HepG2 (cell line): ENCODE results near the gene NFIL3. TPM values are rescaled to one million over a fixed set of nuclear protein-coding genes. Genes with fewer than 3 reads are reported as not detected.

Source experiments
- ATAC-seq: fragments of 200-7000 bp; cut with Tn5 transposase; 3 replicates; pipeline ENCODE4 v1.9.1; 2020; ENCODE audit warnings: mild to moderate bottlenecking, moderate library complexity
- BruUV-seq: library from RNA; stranded (reverse); fragments of 400-500 nt; replicated peaks from 2 replicates; lab custom pipeline; 2021; lab: Mats Ljungman, UMichigan
- CTCF ChIA-PET: fragments of 300-600 bp; formaldehyde crosslinking; extraction: SDS; loops from one replicate; lab custom pipeline; 2021; ENCODE audit warnings: low total read pairs, inconsistent platforms, low intra/inter-chr PET ratio; lab: Yijun Ruan, JAX
- POLR2A ChIA-PET: fragments of 350-600 bp; sonication (Branson Sonifier 250); formaldehyde crosslinking; loops from one replicate; lab custom pipeline; 2020; ENCODE audit warnings: antibody characterized with exemption, inconsistent platforms; lab: Yijun Ruan, JAX
- DNase-seq: peaks from one replicate; pipeline ENCODE4 v3.0.0-alpha.2; 2015; ENCODE audit warnings: low spot score
- FAIRE-seq: peaks from 3 replicates; lab custom pipeline; 2011; peaks lifted over from hg19 to GRCh38; lab: Jason Lieb, UNC
- H2AFZ ChIP-seq: one replicate; pipeline ENCODE4 v1.6.1; 2011; ENCODE audit warnings: low read length, inconsistent platforms
- H3K27ac ChIP-seq: fragments of 300-600 bp; 3 replicates; pipeline ENCODE4 v1.8.0; 2011; ENCODE audit warnings: mixed run types, mild to moderate bottlenecking, mixed read lengths, low read length, inconsistent platforms; ENCODE audit not compliant: insufficient read depth; ENCODE audit errors: extremely low read length
- H3K27me3 ChIP-seq, 2 experiments: fragments of 200-600 bp in 1 of 2; 2 replicates in 1 of 2; 3 replicates in 1 of 2; pipeline versions ENCODE4 v1.6.0 to v1.8.0; 2011; ENCODE audit warnings: low read length in 2 of 2, mild to moderate bottlenecking in 2 of 2, moderate library complexity in 2 of 2, inconsistent platforms in 1 of 2; ENCODE audit not compliant: insufficient read depth in 2 of 2, control insufficient read depth in 1 of 2
- H3K36me3 ChIP-seq, 2 experiments: fragments of 200-600 bp in 1 of 2; replicated peaks in 1 of 2; 2 replicates in 1 of 2; 3 replicates in 1 of 2; pipeline versions ENCODE4 v1.5.1 to v1.8.0; 2011; ENCODE audit warnings: low read length in 2 of 2, inconsistent platforms in 1 of 2; ENCODE audit not compliant: insufficient read depth in 2 of 2, control insufficient read depth in 1 of 2
- H3K4me1 ChIP-seq: 2 replicates; pipeline ENCODE4 v1.5.1; 2012; ENCODE audit warnings: low read length, inconsistent platforms; ENCODE audit not compliant: insufficient read depth
- H3K4me2 ChIP-seq: 2 replicates; pipeline ENCODE4 v1.6.0; 2011; ENCODE audit warnings: low read depth, low read length, inconsistent platforms
- H3K4me3 ChIP-seq, 3 experiments: fragments of 200-600 bp in 1 of 3; sonication (generic), shearing (Covaris generic) in 1 of 3; replicated peaks in 1 of 3; 2 replicates each; pipeline ENCODE4 v1.5.1; 2011 to 2016; ENCODE audit warnings: low read length in 3 of 3, inconsistent platforms in 2 of 3, low read depth in 2 of 3, mild to moderate bottlenecking in 2 of 3, control low read depth in 1 of 3, mixed read lengths in 1 of 3; ENCODE audit not compliant: insufficient read depth in 1 of 3
- H3K79me2 ChIP-seq: one replicate; pipeline ENCODE4 v1.6.1; 2011; ENCODE audit warnings: low read length, inconsistent platforms; ENCODE audit not compliant: insufficient read depth
- H3K9ac ChIP-seq: 2 replicates; pipeline ENCODE4 v1.6.0; 2011; ENCODE audit warnings: mild to moderate bottlenecking, low read depth, low read length, inconsistent platforms; ENCODE audit not compliant: insufficient read depth
- H3K9me3 ChIP-seq: 2 replicates; pipeline ENCODE4 v1.5.1; 2012; ENCODE audit warnings: mild to moderate bottlenecking, low read length
- H4K20me1 ChIP-seq: 2 replicates; pipeline ENCODE4 v1.6.0; 2011; ENCODE audit warnings: inconsistent platforms, mild to moderate bottlenecking, low read length, moderate library complexity; ENCODE audit not compliant: insufficient read depth
- ETS1 ChIP-seq: sonication (generic); formaldehyde crosslinking; IDR thresholded peaks from 2 replicates; pipeline ENCODE4 v1.4.0; 2020; ENCODE audit warnings: missing genetic modification reagents
- RBM22 ChIP-seq: fragments of 200-400 bp; formaldehyde crosslinking; optimal IDR thresholded peaks from 2 replicates; pipeline ENCODE3; 2017; ENCODE audit warnings: mild to moderate bottlenecking, low read length, moderate library complexity
- REST ChIP-seq, 2 experiments: IDR thresholded peaks; 2 replicates each; pipeline ENCODE4 v1.6.1; 2011 to 2012; ENCODE audit warnings: low read length in 2 of 2, borderline replicate concordance in 1 of 2, low read depth in 1 of 2, mild to moderate bottlenecking in 1 of 2, moderate library complexity in 1 of 2
- RXRB ChIP-seq: IDR thresholded peaks from 2 replicates; pipeline ENCODE4 v1.6.1; 2016; ENCODE audit warnings: borderline replicate concordance, missing genetic modification reagents, missing compliant biosample characterization
- SNAPC5 ChIP-seq: sonication (generic); formaldehyde crosslinking; IDR thresholded peaks from 2 replicates; pipeline ENCODE4 v1.8.1; 2023; ENCODE audit warnings: mild to moderate bottlenecking, missing genetic modification reagents, borderline replicate concordance
- ZNF775 ChIP-seq: sonication (generic); formaldehyde crosslinking; IDR thresholded peaks from 2 replicates; pipeline ENCODE4 v1.4.0; 2020; ENCODE audit warnings: missing genetic modification reagents, mild to moderate bottlenecking, moderate library complexity, borderline replicate concordance
- WGBS: methylation state at CpG from one replicate; pipeline ENCODE4 v1.1.6; 2017; ENCODE audit warnings: low lambda C conversion rate; 5-methylcytosine and 5-hydroxymethylcytosine counted together
- in situ Hi-C: cut with HindIII; loops from 2 replicates; pipeline ENCODE4 v1.10.0; 2017; ENCODE audit warnings: low pct_unique_long_range_greater_than_20kb; ENCODE audit not compliant: extremely low pct_ligation_motif_present
- intact Hi-C: fragments of 100-400 bp; cut with micrococcal nuclease; formaldehyde crosslinking; loops from one replicate; pipeline ENCODE4 v1.10.0; 2022; ENCODE audit not compliant: unreplicated experiment
- polyA plus RNA-seq, 8 experiments: library from polyadenylated mRNA; depleted of rRNA in 3 of 8; stranded (reverse) in 7 of 8; unstranded in 1 of 8; fragments of >200 nt; fragmentation: Illumina TruSeq in 4 of 8; extraction: Trizol in 4 of 8; gene quantifications; 2 replicates each; pipeline versions ENCODE4 v1.2.1 to v1.2.3, GENCODE V29; 2011 to 2016; ENCODE audit warnings: low read depth in 4 of 8, missing spikeins in 1 of 8, mixed read lengths in 1 of 8; ENCODE audit not compliant: insufficient read depth in 1 of 8
- total RNA-seq, 5 experiments: library from RNA; depleted of rRNA; stranded (reverse); fragments of >200 nt; fragmentation: Illumina TruSeq; extraction: Trizol; gene quantifications; 2 replicates each; pipeline ENCODE4 v1.2.3, GENCODE V29; 2016; ENCODE audit warnings: low read depth in 1 of 5

The NFIL3 gene
- total and polyA plus RNA-seq, 2 of the 13 experiments (the other 11 are each of a cell fraction or from before 2014, with no cell fraction given), result 46.6 to 54.2 TPM

- in situ Hi-C loops, result no loop called here
- H3K4me1 ChIP-seq, result peaks cover 68% of the 10 kb centered on the region
- peaks cover 2 to 24% of the 10 kb centered on the region in 2 experiments; a peak in 4 of 5 replicates for H3K36me3 ChIP-seq
- ChIA-PET CTCF (no interaction called here), POLR2A (interaction anchor here (1.1 to 6.3 kb wide), 3 partner anchors 57 to 380 kb away, joined by 3 to 53 read pairs (median 4); no protein-coding TSS in a partner anchor)
- no peaks in the 10 kb centered on the region; a peak in 1 of 5 replicates for H3K27me3 ChIP-seq
- intact Hi-C loops, result no loop called here
- 68% methylated on average over 9 of the region's 9 CpGs for WGBS
- H3K27ac ChIP-seq, result peak overlapping the region; percentile 83
- BruUV-seq, result no TSS peak
- peak overlapping the region; percentile 93 for H3K4me2 ChIP-seq
- ATAC-seq (no peak), DNase-seq (no peak), FAIRE-seq (peak; percentile 63)
- no peak overlapping the region for H2AFZ ChIP-seq
- peak overlapping the region; percentile 41; the same call in 1 of the 2 replicates for H3K9ac ChIP-seq
- H3K9me3 ChIP-seq, result no peaks in the 10 kb centered on the region
- H3K79me2 ChIP-seq, result peaks cover 99% of the 10 kb centered on the region
- H4K20me1 ChIP-seq, result peaks cover 94% of the 10 kb centered on the region
- H3K4me3 ChIP-seq, result peak overlapping the region in 2 of 3 experiments; percentile 3 to 91; a peak in 3 of 6 replicates
- no peak for TF ChIP-seq RXRB
- TF ChIP-seq RBM22, result peak; percentile 21
- TF ChIP-seq ZNF775 (CRISPR knock-in tag), result no peak
Measured at GRCh38 chr9:91417602-91418214, 5.9 kb downstream of the NFIL3 start.

- peaks cover 2 to 29% of the 10 kb centered on the region in 2 experiments; a peak in 4 of 5 replicates for H3K36me3 ChIP-seq
- no peak overlapping the region for H3K4me3 ChIP-seq
- ATAC-seq (no peak), DNase-seq (no peak), FAIRE-seq (no peak)
- peak overlapping the region; percentile 93; the same call in 1 of the 2 replicates for H3K4me2 ChIP-seq
- no peak overlapping the region for H3K9ac ChIP-seq
- WGBS, result 89% methylated on average over 4 of the region's 4 CpGs
- H3K79me2 ChIP-seq, result peaks cover 96% of the 10 kb centered on the region
- no peaks in the 10 kb centered on the region for H3K9me3 ChIP-seq
- in situ Hi-C loops, result no loop called here
- peak; percentile 88 for TF ChIP-seq RBM22
- TF ChIP-seq REST (IDR thresholded peaks at IDR 0.05; ENCODE audit: borderline replicate concordance in 1 of 2, low read depth in 1 of 2, low read length in 2 of 2), result no peak
- no peak for TF ChIP-seq SNAPC5 (CRISPR knock-in tag)
- TF ChIP-seq ETS1 (CRISPR knock-in tag), result no peak
- no TSS peak for BruUV-seq
- peaks cover 93% of the 10 kb centered on the region for H4K20me1 ChIP-seq
- H3K27ac ChIP-seq, result no peak overlapping the region
- ChIA-PET CTCF (no interaction called here), POLR2A (no interaction called here)
- no peak overlapping the region for H2AFZ ChIP-seq
- intact Hi-C loops, result no loop called here
- peaks cover 73% of the 10 kb centered on the region for H3K4me1 ChIP-seq
- H3K27me3 ChIP-seq, result no peaks in the 10 kb centered on the region; a peak in 1 of 5 replicates
Measured at GRCh38 chr9:91416096-91416712, 7.4 kb downstream of the NFIL3 start.
